Pancreas (tissue), 10 donors: Measurements from ENCODE around the gene RPL10. TPM values are rescaled to one million over a fixed set of nuclear protein-coding genes. Genes with fewer than 3 reads are reported as not detected.

Source experiments
- ATAC-seq, 4 donors: fragments of 200-7000 bp; cut with Tn5 transposase; one replicate each; pipeline versions ENCODE4 v1.8.0 to v1.9.1; 2020; ENCODE audit warnings: mild to moderate bottlenecking in 4 of 4, moderate library complexity in 4 of 4
- DNase-seq, 6 donors: peaks; one replicate each; pipeline ENCODE4 v3.0.0-alpha.2; 2020
- FAIRE-seq: peaks from 2 replicates; lab custom pipeline; 2012; peaks lifted over from hg19 to GRCh38; lab: Jason Lieb, UNC
- H3K27ac ChIP-seq, 4 donors: fragments of 200-600 bp; sonication (generic); 1 replicate in 3 of 4; 2 replicates in 1 of 4; pipeline versions ENCODE4 v1.5.0 to v1.8.0; 2020
- H3K27me3 ChIP-seq, 4 donors: fragments of 200-600 bp; one replicate each; pipeline ENCODE4 v1.8.0; 2021
- H3K36me3 ChIP-seq, 3 donors: fragments of 200-600 bp; sonication (generic) in 1 of 3; one replicate each; pipeline versions ENCODE4 v1.5.0 to v1.8.0; 2020 to 2021
- H3K4me1 ChIP-seq, 3 donors: fragments of 200-600 bp; one replicate each; pipeline ENCODE4 v1.8.0; 2021
- H3K4me3 ChIP-seq, 4 donors: fragments of 200-600 bp; sonication (generic) in 2 of 4; one replicate each; pipeline versions ENCODE4 v1.5.0 to v1.8.0; 2020 to 2021
- H3K9me3 ChIP-seq, 4 donors: fragments of 200-600 bp; one replicate each; pipeline ENCODE4 v1.8.0; 2021
- CTCF ChIP-seq, 4 donors: fragments of 200-600 bp; sonication (generic) in 3 of 4; IDR thresholded peaks; one replicate each; pipeline versions ENCODE4 v1.5.0 to v1.8.0; 2021; ENCODE audit warnings: antibody characterized with exemption in 4 of 4
- WGBS, 2 donors: extraction: QIAGEN DNeasy Blood & Tissue Kit; methylation state at CpG; one replicate each; pipeline ENCODE4 v1.1.7; 2013; 5-methylcytosine and 5-hydroxymethylcytosine counted together
- intact Hi-C, 3 donors: fragments of 100-400 bp; cut with DNase I; formaldehyde crosslinking; loops; one replicate each; pipeline versions ENCODE4 v1.11.1 to v1.14.2; 2022
- polyA plus RNA-seq, 2 donors: library from polyadenylated mRNA; stranded (reverse); fragments of 200-250 nt; gene quantifications; one replicate each; pipeline ENCODE4 v1.2.3, GENCODE V29; 2013
- total RNA-seq, 6 donors: library from RNA; stranded (reverse); fragmentation: NEBNext Ultra II Directional in 4 of 6; extraction: Animal tissue kit (Norgen Biotek cat#: 25700) in 4 of 6; gene quantifications; one replicate each; pipeline versions ENCODE4 v1.2.1 to v1.2.4, GENCODE V29; 2021 to 2023
- donor health status: healthy with polysubstance abuse.
- donor health status: DM: no; HTN: no; CAD: no; lungs with moderate emphysema.
- donor health status: DM: no; HTN: no; CAD: no.
- donor health status: control.
- donor health status: control.
- donor health status: Bipolar disorder and iron deficiency.
- donor health status: DM: yes; HTN: yes; CAD: no.
- donor health status: DM: no; HTN: no; CAD: no.
- donor health status: DM: no; HTN: no; CAD: no.
- donor health status: DM: yes; HTN: yes; CAD: no.

Gene RPL10
- total and polyA plus RNA-seq, 8 donors: 2,194 to 4,058 (median 3,145) TPM

- no peaks in the 10 kb centered on the region for H3K36me3 ChIP-seq
- no peak for DNase-seq
- TF ChIP-seq CTCF (IDR thresholded peaks at IDR 0.05): no peak
- WGBS, 2 donors: 45 to 51% methylated on average over 30 to 43 of the region's 43 CpGs
- no peak for ATAC-seq
- FAIRE-seq: no peak
- H3K27me3 ChIP-seq: no peaks in the 10 kb centered on the region
- intact Hi-C loops: no loop called here
- no peaks in the 10 kb centered on the region for H3K9me3 ChIP-seq
- H3K4me3 ChIP-seq: peak overlapping the region in 3 of 4 donors; percentile 14 to 55 (median 31)
- H3K4me1 ChIP-seq: peaks cover 0 to 6% (median 0%) of the 10 kb centered on the region in 3 donors
- peak overlapping the region; percentile 33 to 61 (median 42) for H3K27ac ChIP-seq
These were observed 26.3 kb upstream of the RPL10 start for GRCh38 chrX:154371789-154372300.

- Histone ChIP-seq H3K9me3 (no peaks in the 10 kb centered on the region), H3K27me3 (no peaks in the 10 kb centered on the region), H3K4me1 (peaks cover 0 to 6% (median 0%) of the 10 kb centered on the region in 3 donors), H3K27ac (peak overlapping the region in 2 of 4 donors; percentile 13 to 63), H3K36me3 (no peaks in the 10 kb centered on the region), H3K4me3 (no peak overlapping the region)
- FAIRE-seq (no peak), ATAC-seq (no peak), DNase-seq (no peak)
- TF ChIP-seq CTCF (IDR thresholded peaks at IDR 0.05): no peak
- intact Hi-C loops: no loop called here
- WGBS, 2 donors: 42 to 50% methylated on average over 5 of the region's 5 CpGs
These were observed 25.6 kb upstream of the RPL10 start for GRCh38 chrX:154372612-154373022.

GRCh38 chrX:154373340-154374306 lies 24.6 kb upstream of the RPL10 start:
- H3K4me1 ChIP-seq: peaks cover 0 to 6% (median 0%) of the 10 kb centered on the region in 3 donors
- peak overlapping the region; percentile 42 to 63 (median 55) for H3K27ac ChIP-seq
- TF ChIP-seq CTCF (IDR thresholded peaks at IDR 0.05): peak; percentile 16 to 44 (median 32)
- no peaks in the 10 kb centered on the region for H3K36me3 ChIP-seq
- H3K4me3 ChIP-seq: peak overlapping the region in 3 of 4 donors; percentile 24 to 41 (median 36)
- no peaks in the 10 kb centered on the region for H3K9me3 ChIP-seq
- peak; percentile 29 to 59 (median 50) for ATAC-seq
- intact Hi-C loops: no loop called here
- no peaks in the 10 kb centered on the region for H3K27me3 ChIP-seq
- 7 to 41% methylated on average over 23 of the region's 23 CpGs for WGBS, 2 donors
- no peak for FAIRE-seq
- peak in 5 of 6 donors; percentile 73 to 78 (median 75) for DNase-seq

- intact Hi-C loops: no loop called here
- H3K4me3 ChIP-seq: peak within 1 kb of the TSS in 3 of 4 donors; percentile 24 to 41 (median 36)
- H3K36me3 ChIP-seq: no peaks in the 10 kb centered on the region
- no peaks in the 10 kb centered on the region for H3K27me3 ChIP-seq
- H3K9me3 ChIP-seq: no peaks in the 10 kb centered on the region
- peaks cover 0 to 6% (median 0%) of the 10 kb centered on the region in 3 donors for H3K4me1 ChIP-seq
- FAIRE-seq (no peak), ATAC-seq (no peak), DNase-seq (peak in 4 of 6 donors; percentile 49 to 76 (median 66))
- peak within 1 kb of the TSS; percentile 42 to 63 (median 55) for H3K27ac ChIP-seq
- WGBS, 2 donors: 2 to 32% methylated on average over 82 to 95 of the region's 95 CpGs
- no peak for TF ChIP-seq CTCF (IDR thresholded peaks at IDR 0.05)
These were observed 23.6 kb upstream of the RPL10 start, which contains the start of gene FLNA for GRCh38 chrX:154374313-154375155. Gene FLNA, minus strand, starts transcription at chrX:154374634. Its CDS starts 3,389 bp downstream, at chrX:154371245.
